ENCODE results near the gene EHD4.

Gene EHD4

GRCh38 chr15:41853831-41854230, 118.5 kb downstream of the EHD4 start:
- no peak for DNase-seq

- no peak for DNase-seq
Observed at GRCh38 chr15:41852736-41853590, 119.4 kb downstream of the EHD4 start.

GRCh38 chr15:41851755-41852370, 120.5 kb downstream of the EHD4 start:
- peak in 1 of 2 donors; percentile 6 for DNase-seq

GRCh38 chr15:41851167-41851523, 121.2 kb downstream of the EHD4 start:
- no peak for DNase-seq

- no peak for DNase-seq
Observed at GRCh38 chr15:41850482-41851166, 121.7 kb downstream of the EHD4 start.

GRCh38 chr15:41849861-41850260, 122.5 kb downstream of the EHD4 start:
- DNase-seq = no peak

GRCh38 chr15:41849204-41849603, 123.2 kb downstream of the EHD4 start:
- no peak for DNase-seq

- no peak for DNase-seq
Observed at GRCh38 chr15:41848631-41849030, 123.7 kb downstream of the EHD4 start.

- DNase-seq = no peak
Observed at GRCh38 chr15:41847981-41848380, 124.4 kb downstream of the EHD4 start.

- no peak for DNase-seq
Observed at GRCh38 chr15:41847206-41847605, 125.2 kb downstream of the EHD4 start.
